Skin epidermis (tissue), 12 donors: Measurements from ENCODE around the gene PYGB.

Experiments used
- H3K27ac ChIP-seq, 21 experiments: fragments of 200-600 bp; sonication (generic) in 11 of 21; one replicate each; pipeline ENCODE4 v1.5.0; 2020; ENCODE audit warnings: mild to moderate bottlenecking in 3 of 21, inconsistent platforms in 2 of 21, moderate library complexity in 2 of 21
- H3K4me3 ChIP-seq, 7 experiments: fragments of 200-600 bp; sonication (generic) in 2 of 7; one replicate each; pipeline ENCODE4 v1.5.0; 2020; ENCODE audit warnings: inconsistent platforms in 2 of 7, mild to moderate bottlenecking in 2 of 7, moderate library complexity in 1 of 7

The PYGB gene

DNA sequence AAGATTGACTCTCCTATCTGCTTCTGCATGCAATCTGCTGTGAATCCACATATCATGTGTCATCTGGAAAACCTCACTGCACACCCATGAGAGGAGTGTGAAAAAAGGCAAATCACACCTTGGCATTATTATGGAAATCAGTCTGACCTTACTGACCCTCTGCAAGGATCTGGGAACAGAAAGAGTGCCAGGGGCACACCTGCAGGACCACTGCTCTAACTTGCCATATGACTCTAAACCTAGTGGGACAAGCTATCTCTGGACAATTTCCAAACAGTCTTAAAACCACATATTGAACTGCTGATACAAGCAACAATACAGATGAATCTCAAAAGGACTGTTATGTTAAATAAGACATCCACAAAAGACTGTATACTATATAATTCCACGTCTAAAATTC lies 92.5 kb downstream of the PYGB start:
- no peak overlapping the region for H3K27ac ChIP-seq
- H3K4me3 ChIP-seq, result no peak overlapping the region

DNA sequence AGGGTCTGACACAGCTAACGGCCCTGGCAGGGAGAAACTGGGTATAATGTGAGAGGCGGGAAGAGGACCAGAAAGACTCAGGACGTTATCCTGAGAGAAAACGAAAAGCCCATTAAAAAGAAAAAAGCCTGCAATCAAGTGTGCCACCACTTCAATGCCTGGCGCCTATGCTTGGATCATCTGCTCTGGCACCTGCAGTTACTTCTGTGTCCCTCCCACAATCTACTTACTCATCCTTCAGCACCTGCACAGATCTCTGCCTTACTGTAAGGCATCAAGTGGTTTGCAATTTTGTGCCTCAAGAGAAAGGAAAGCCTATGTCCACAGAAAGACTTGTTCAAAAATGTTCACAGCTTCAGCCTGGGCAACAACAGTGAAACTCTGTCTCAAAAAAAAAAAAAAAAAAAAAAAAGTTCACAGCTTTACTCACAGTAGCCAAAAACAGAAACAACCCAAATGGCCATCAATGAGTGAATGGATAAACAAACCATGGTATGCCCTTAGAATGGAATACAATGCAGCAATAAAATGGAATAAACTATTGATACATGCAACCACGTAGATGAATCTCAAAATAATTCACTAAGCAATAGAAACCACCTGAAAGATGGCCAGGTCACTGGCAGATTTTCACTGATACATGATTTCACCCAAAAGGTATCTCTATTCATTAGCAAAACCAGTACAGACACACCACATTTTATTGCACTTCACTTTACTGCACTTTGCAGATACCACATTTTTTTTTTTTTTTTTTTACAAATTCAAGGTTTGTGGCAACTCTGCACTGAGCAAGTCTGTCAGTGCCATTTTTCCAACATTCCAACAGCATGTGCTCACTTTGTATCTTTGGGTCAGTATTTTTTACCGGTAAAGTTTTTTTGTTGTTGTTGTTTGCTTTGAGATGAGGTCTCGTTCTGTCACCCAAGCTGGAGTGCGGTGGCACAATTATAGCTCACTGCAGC lies 94.1 kb downstream of the PYGB start:
- H3K4me3 ChIP-seq, result no peak overlapping the region
- no peak overlapping the region for H3K27ac ChIP-seq

DNA sequence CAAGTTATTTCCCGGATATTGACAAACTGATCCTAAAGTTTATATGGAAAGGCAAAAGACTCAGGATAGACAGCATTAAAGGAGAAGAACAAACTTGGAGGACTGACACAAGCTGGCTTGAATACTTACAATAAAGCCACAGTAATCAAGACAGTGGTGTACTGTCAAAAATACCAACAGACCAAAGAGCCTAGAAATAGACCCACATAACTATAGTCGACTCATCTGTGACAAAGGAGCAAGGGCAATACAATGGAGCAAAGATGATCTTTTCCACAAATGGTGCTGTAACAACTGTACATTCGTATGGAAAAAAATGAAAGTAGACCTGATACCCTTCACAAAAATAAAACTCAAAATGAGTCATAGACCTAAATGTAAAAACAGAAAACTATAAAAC lies 96.7 kb downstream of the PYGB start:
- H3K27ac ChIP-seq, result no peak overlapping the region

DNA sequence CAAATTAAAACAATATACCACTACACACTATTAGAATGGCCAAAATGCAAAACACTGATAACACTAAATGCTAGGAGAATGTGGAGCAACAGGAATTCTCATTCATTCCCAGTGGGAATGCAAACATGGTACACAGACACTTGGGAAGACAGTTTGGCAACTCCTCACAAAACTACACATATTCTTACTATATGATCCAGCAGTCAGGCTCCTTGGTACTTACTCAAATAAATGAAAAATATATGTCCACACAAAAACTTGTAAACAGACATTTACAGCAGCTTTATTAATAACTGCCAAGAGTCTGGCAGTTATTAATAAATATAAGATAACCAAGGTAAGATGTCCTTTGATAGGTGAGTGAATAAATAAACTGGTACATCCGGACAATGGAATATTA lies 97.8 kb downstream of the PYGB start:
- Histone ChIP-seq H3K4me3 (no peak overlapping the region), H3K27ac (no peak overlapping the region)

More for the DNA sequence above, 96.7 kb downstream of the PYGB start:
- no peak overlapping the region for H3K4me3 ChIP-seq

DNA sequence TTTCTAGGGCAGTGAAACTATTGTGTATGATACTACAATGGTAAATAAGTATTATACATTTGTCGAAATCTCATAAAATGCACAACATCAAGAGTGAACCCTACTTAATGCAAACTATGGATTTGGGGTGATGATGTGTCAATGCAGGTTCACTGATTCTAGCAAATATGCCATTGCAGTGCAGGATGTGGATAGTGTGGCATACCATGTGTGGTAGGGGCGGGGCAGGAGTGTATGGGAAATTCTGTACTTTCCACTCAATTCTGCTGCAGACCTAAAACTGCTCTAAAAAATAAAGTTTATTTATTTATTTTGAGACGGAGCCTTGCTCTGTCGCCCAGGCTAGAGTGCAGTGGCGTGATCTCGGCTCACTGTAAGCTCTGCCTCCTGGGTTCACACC lies 98.5 kb downstream of the PYGB start:
- no peak overlapping the region for H3K27ac ChIP-seq
- H3K4me3 ChIP-seq, result no peak overlapping the region
